Heart right ventricle (tissue), 16 donors: Measurements from ENCODE around the gene SLC35B2. TPM values are rescaled to one million over a fixed set of nuclear protein-coding genes. Genes with fewer than 3 reads are reported as not detected.

ENCODE experiments used
- ATAC-seq, 8 donors: fragments of 200-7000 bp; cut with Tn5 transposase; one replicate each; pipeline ENCODE4 v1.9.1; 2020; ENCODE audit warnings: mild to moderate bottlenecking in 8 of 8, moderate library complexity in 8 of 8, moderate number of reproducible peaks in 1 of 8
- DNase-seq, 2 donors: peaks; one replicate each; pipeline ENCODE4 v3.0.0-alpha.2; 2020
- H3K27ac ChIP-seq, 10 donors: fragments of 200-600 bp; sonication (generic) in 2 of 10; one replicate each; pipeline versions ENCODE4 v1.5.0 to v1.8.0; 2020 to 2022; ENCODE audit warnings: mild to moderate bottlenecking in 3 of 10
- H3K27me3 ChIP-seq, 7 donors: fragments of 200-600 bp; one replicate each; pipeline ENCODE4 v1.8.0; 2021 to 2022; ENCODE audit warnings: mild to moderate bottlenecking in 2 of 7
- H3K36me3 ChIP-seq, 9 donors: fragments of 200-600 bp; sonication (generic) in 1 of 9; one replicate each; pipeline versions ENCODE4 v1.5.0 to v1.8.0; 2020 to 2022; ENCODE audit warnings: mild to moderate bottlenecking in 2 of 9
- H3K4me1 ChIP-seq, 9 donors: fragments of 200-600 bp; sonication (generic) in 1 of 9; one replicate each; pipeline versions ENCODE4 v1.5.0 to v1.8.0; 2020 to 2022; ENCODE audit warnings: mild to moderate bottlenecking in 4 of 9
- H3K4me3 ChIP-seq, 10 donors: fragments of 200-600 bp; sonication (generic) in 2 of 10; one replicate each; pipeline versions ENCODE4 v1.5.0 to v1.8.0; 2020 to 2022; ENCODE audit warnings: mild to moderate bottlenecking in 7 of 10, moderate library complexity in 2 of 10
- H3K9me3 ChIP-seq, 11 donors: fragments of 200-600 bp in 10 of 11; sonication (generic) in 2 of 11; one replicate each; pipeline versions ENCODE4 v1.5.0 to v1.8.0; 2013 to 2022; ENCODE audit warnings: mild to moderate bottlenecking in 2 of 11, control low read depth in 1 of 11, moderate library complexity in 1 of 11
- CTCF ChIP-seq, 9 donors: fragments of 200-600 bp; sonication (generic) in 2 of 9; IDR thresholded peaks; one replicate each; pipeline versions ENCODE4 v1.5.0 to v1.8.0; 2021 to 2022; ENCODE audit warnings: antibody characterized with exemption in 9 of 9, mild to moderate bottlenecking in 5 of 9, moderate library complexity in 1 of 9
- WGBS, 2 donors: extraction: QIAGEN DNeasy Blood & Tissue Kit; methylation state at CpG; one replicate each; pipeline ENCODE4 v1.1.7; 2013; ENCODE audit warnings: inconsistent platforms in 1 of 2; 5-methylcytosine and 5-hydroxymethylcytosine counted together
- intact Hi-C, 10 donors: fragments of 100-400 bp; cut with DNase I; formaldehyde crosslinking; loops; one replicate each; pipeline versions ENCODE4 v1.11.1 to v1.14.2; 2022
- polyA plus RNA-seq, 2 donors: library from polyadenylated mRNA; stranded (reverse); fragments of 200-250 nt; gene quantifications; one replicate each; pipeline ENCODE4 v1.2.3, GENCODE V29; 2013
- total RNA-seq, 10 donors: library from RNA; stranded (reverse); fragmentation: NEBNext Ultra II Directional in 3 of 10; extraction: Animal tissue kit (Norgen Biotek cat#: 25700) in 3 of 10; gene quantifications; one replicate each; pipeline versions ENCODE4 v1.2.1 to v1.2.4, GENCODE V29; 2021 to 2023
- donor health status: Arrhythmogenic right ventricular cardiomyopathy.
- donor health status: ischemic (EF 13 %, LVEDD 7.1; RV severe dilation, severe dysfunction).
- donor health status: healthy with polysubstance abuse.
- donor health status: DM: no; HTN: yes; CAD: no.
- donor health status: DM: no; HTN: no; CAD: no.
- donor health status: ischemic (EF 25% LVEDD 6.9; RV normal size, moderate dysfunction).
- donor health status: ischemic (EF 25% LVEDD 5.7; RV mildly dilated, moderate dysfunction).
- donor health status: healthy.
- donor health status: DM: yes; HTN: yes; CAD: no.
- donor health status: Ischemic cardiomyopathy.
- donor health status: ischemic (EF 35%, LVEDD 5.7; RV mildly dilated, moderate dysfunction).
- donor health status: nonischemic (EF 11% LVEDD 7.7; RV severe dilation, severe dysfunction).
- donor health status: DM: yes; HTN: yes; CAD: no.
- donor health status: PGD.
- donor health status: ischemic (EF 29% LVEDD 5.4; RV normal size, mild dysfunction).
- donor health status: nonischemic (EF 23%, LVEDD 6.1; RV moderate dilation, normal function).

The SLC35B2 gene
- total and polyA plus RNA-seq, 12 donors = 9.1 to 29.8 (median 23.7) TPM

- 48 to 74% methylated on average over 8 to 9 of the region's 9 CpGs for WGBS, 2 donors
- peak overlapping the region in 6 of 10 donors; percentile 9 to 93 (median 80) for H3K27ac ChIP-seq
- H3K27me3 ChIP-seq = peaks cover 0 to 11% (median 5%) of the 10 kb centered on the region in 7 donors
- H3K4me3 ChIP-seq = peak overlapping the region in 7 of 10 donors; percentile 67 to 94 (median 85)
- peak in 2 of 8 donors; percentile 13 to 21 for ATAC-seq
- DNase-seq = no peak
- intact Hi-C loops = loop anchor here in 1 of 10 donors (10.0 kb wide), 1 partner anchor 71 kb away; no protein-coding TSS in a partner anchor
- H3K9me3 ChIP-seq = no peaks in the 10 kb centered on the region
- peaks cover 0 to 40% (median 0%) of the 10 kb centered on the region in 9 donors for H3K36me3 ChIP-seq
- H3K4me1 ChIP-seq = peaks cover 18 to 47% (median 28%) of the 10 kb centered on the region in 9 donors
- TF ChIP-seq CTCF (IDR thresholded peaks at IDR 0.05) = no peak
Observed at GRCh38 chr6:44263354-44264100, 6.2 kb upstream of the SLC35B2 start.

- no peak for DNase-seq
- H3K4me3 ChIP-seq = peak overlapping the region in 6 of 10 donors; percentile 78 to 94 (median 86)
- 68 to 73% methylated on average over 7 of the region's 7 CpGs for WGBS, 2 donors
Observed at GRCh38 chr6:44262467-44263353, 5.4 kb upstream of the SLC35B2 start.

GRCh38 chr6:44261581-44261980, 4.3 kb upstream of the SLC35B2 start:
- Histone ChIP-seq H3K4me1 (peaks cover 23 to 61% (median 34%) of the 10 kb centered on the region in 9 donors), H3K36me3 (peaks cover 0 to 45% (median 0%) of the 10 kb centered on the region in 9 donors), H3K4me3 (no peak overlapping the region), H3K27me3 (no peaks in the 10 kb centered on the region), H3K27ac (no peak overlapping the region), H3K9me3 (no peaks in the 10 kb centered on the region)
- 96 to 97% methylated on average over 8 of the region's 8 CpGs for WGBS, 2 donors
- no peak for TF ChIP-seq CTCF (IDR thresholded peaks at IDR 0.05)
- ATAC-seq (no peak), DNase-seq (no peak)
- intact Hi-C loops = loop anchor here in 1 of 10 donors (10.0 kb wide), 1 partner anchor 73 kb away; no protein-coding TSS in a partner anchor

More at GRCh38 chr6:44262467-44263353, 5.4 kb upstream of the SLC35B2 start:
- Histone ChIP-seq H3K27me3 (peaks cover 0 to 3% (median 0%) of the 10 kb centered on the region in 7 donors), H3K9me3 (no peaks in the 10 kb centered on the region), H3K36me3 (peaks cover 0 to 45% (median 0%) of the 10 kb centered on the region in 9 donors), H3K4me1 (peaks cover 19 to 55% (median 28%) of the 10 kb centered on the region in 9 donors), H3K27ac (peak overlapping the region in 5 of 10 donors; percentile 9 to 93 (median 34))
- intact Hi-C loops = loop anchor here in 1 of 10 donors (10.0 kb wide), 1 partner anchor 72 kb away; no protein-coding TSS in a partner anchor
- TF ChIP-seq CTCF (IDR thresholded peaks at IDR 0.05) = no peak
- no peak for ATAC-seq
